Caco-2 (cell line): ENCODE results near the gene ENOSF1. TPM values are rescaled to one million over a fixed set of nuclear protein-coding genes. Genes with fewer than 3 reads are reported as not detected.

ENCODE experiments used
- BruUV-seq: library from RNA; stranded (reverse); fragments of 400-500 nt; replicated peaks from 2 replicates; lab custom pipeline; 2021; lab: Mats Ljungman, UMichigan
- CTCF ChIA-PET: fragments of 300-600 bp; sonication (Branson Sonifier 250); formaldehyde crosslinking; loops from one replicate; lab custom pipeline; 2022; ENCODE audit warnings: antibody characterized with exemption; lab: Charles Lee
- POLR2A ChIA-PET: fragments of 300-600 bp; sonication (Branson Sonifier 250); formaldehyde crosslinking; loops from one replicate; lab custom pipeline; 2022; ENCODE audit warnings: antibody characterized with exemption; lab: Charles Lee
- DNase-seq, 2 experiments: peaks; one replicate each; pipeline versions ENCODE4 v3.0.0 to v3.0.0-alpha.2; 2020 to 2022
- H3K27me3 ChIP-seq: replicated peaks from 2 replicates; pipeline ENCODE4 v1.6.0; 2011; ENCODE audit warnings: low read length; ENCODE audit not compliant: control insufficient read depth, insufficient read depth
- H3K36me3 ChIP-seq: 2 replicates; pipeline ENCODE4 v1.5.1; 2011; ENCODE audit warnings: low read length; ENCODE audit not compliant: control insufficient read depth, insufficient read depth
- H3K4me1 ChIP-seq: fragments of 250-450 bp; sonication (Bioruptor Pico); 2 replicates; pipeline ENCODE4 v1.5.1; 2020; ENCODE audit warnings: mild to moderate bottlenecking
- H3K4me3 ChIP-seq: 2 replicates; pipeline ENCODE4 v1.5.1; 2011; ENCODE audit warnings: low read depth, mild to moderate bottlenecking, control low read depth, low read length
- H3K9me3 ChIP-seq: fragments of 250-450 bp; sonication (Bioruptor Pico); 2 replicates; pipeline ENCODE4 v1.5.1; 2020; ENCODE audit warnings: mild to moderate bottlenecking, moderate library complexity
- H3K27ac Mint-ChIP-seq: one replicate; pipeline ENCODE4 v1.8.0; 2022; ENCODE audit warnings: mixed read lengths; ENCODE audit not compliant: unreplicated experiment
- H3K27me3 Mint-ChIP-seq: one replicate; pipeline ENCODE4 v1.8.0; 2022; ENCODE audit warnings: mixed read lengths; ENCODE audit not compliant: insufficient read depth, unreplicated experiment
- H3K36me3 Mint-ChIP-seq: one replicate; pipeline ENCODE4 v1.8.0; 2022; ENCODE audit warnings: mild to moderate bottlenecking, mixed read lengths; ENCODE audit not compliant: insufficient read depth, unreplicated experiment
- H3K4me1 Mint-ChIP-seq: one replicate; pipeline ENCODE4 v1.8.0; 2022; ENCODE audit warnings: low read depth, mixed read lengths; ENCODE audit not compliant: unreplicated experiment
- H3K4me3 Mint-ChIP-seq: one replicate; pipeline ENCODE4 v1.8.0; 2022; ENCODE audit warnings: mild to moderate bottlenecking, moderate library complexity, mixed read lengths; ENCODE audit not compliant: unreplicated experiment
- H3K9me3 Mint-ChIP-seq: one replicate; pipeline ENCODE4 v1.8.0; 2022; ENCODE audit warnings: mixed read lengths; ENCODE audit not compliant: unreplicated experiment
- intact Hi-C: fragments of 100-400 bp; cut with micrococcal nuclease; formaldehyde crosslinking; loops from one replicate; pipeline ENCODE4 v1.10.0; 2022; ENCODE audit not compliant: unreplicated experiment
- total RNA-seq: library from RNA; stranded (reverse); gene quantifications from 2 replicates; pipeline ENCODE4 v1.2.3, GENCODE V29; 2022
- TF ChIP-seq, protein P1 (sequence below), 2 experiments: fragments of 200-600 bp in 1 of 2; IDR thresholded peaks; 1 replicate in 1 of 2; 2 replicates in 1 of 2; pipeline versions ENCODE4 v1.5.1 to v1.8.0; 2011 to 2022; ENCODE audit warnings: antibody characterized with exemption in 1 of 2, control low read depth in 1 of 2, inconsistent platforms in 1 of 2, low read depth in 1 of 2, low read length in 1 of 2, mild to moderate bottlenecking in 1 of 2, moderate library complexity in 1 of 2; ENCODE audit not compliant: insufficient read depth in 1 of 2, severe bottlenecking in 1 of 2, unreplicated experiment in 1 of 2

The ENOSF1 gene
- total RNA-seq, 1 experiment from 2014 or later = 114 TPM

GRCh38 chr18:697012-697411 is 15.4 kb downstream of the ENOSF1 start:
- intact Hi-C loops = no loop called here
- no peaks in the 10 kb centered on the region for H3K9me3 Mint-ChIP-seq
- CTCF ChIA-PET = no interaction called here
- H3K4me1 Mint-ChIP-seq = no peaks in the 10 kb centered on the region
- Histone ChIP-seq H3K9me3 (no peaks in the 10 kb centered on the region), H3K36me3 (no peaks in the 10 kb centered on the region), H3K27me3 (no peaks in the 10 kb centered on the region), H3K4me1 (no peaks in the 10 kb centered on the region), H3K4me3 (no peak overlapping the region)
- POLR2A ChIA-PET = no interaction called here
- no TSS peak for BruUV-seq
- no peak overlapping the region for H3K4me3 Mint-ChIP-seq
- TF ChIP-seq, protein P1, sequence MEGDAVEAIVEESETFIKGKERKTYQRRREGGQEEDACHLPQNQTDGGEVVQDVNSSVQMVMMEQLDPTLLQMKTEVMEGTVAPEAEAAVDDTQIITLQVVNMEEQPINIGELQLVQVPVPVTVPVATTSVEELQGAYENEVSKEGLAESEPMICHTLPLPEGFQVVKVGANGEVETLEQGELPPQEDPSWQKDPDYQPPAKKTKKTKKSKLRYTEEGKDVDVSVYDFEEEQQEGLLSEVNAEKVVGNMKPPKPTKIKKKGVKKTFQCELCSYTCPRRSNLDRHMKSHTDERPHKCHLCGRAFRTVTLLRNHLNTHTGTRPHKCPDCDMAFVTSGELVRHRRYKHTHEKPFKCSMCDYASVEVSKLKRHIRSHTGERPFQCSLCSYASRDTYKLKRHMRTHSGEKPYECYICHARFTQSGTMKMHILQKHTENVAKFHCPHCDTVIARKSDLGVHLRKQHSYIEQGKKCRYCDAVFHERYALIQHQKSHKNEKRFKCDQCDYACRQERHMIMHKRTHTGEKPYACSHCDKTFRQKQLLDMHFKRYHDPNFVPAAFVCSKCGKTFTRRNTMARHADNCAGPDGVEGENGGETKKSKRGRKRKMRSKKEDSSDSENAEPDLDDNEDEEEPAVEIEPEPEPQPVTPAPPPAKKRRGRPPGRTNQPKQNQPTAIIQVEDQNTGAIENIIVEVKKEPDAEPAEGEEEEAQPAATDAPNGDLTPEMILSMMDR (IDR thresholded peaks at IDR 0.05; ENCODE audit: insufficient read depth in 1 of 2, low read depth in 1 of 2, low read length in 1 of 2, severe bottlenecking in 1 of 2, unreplicated experiment in 1 of 2) = no peak
- peaks cover 78% of the 10 kb centered on the region for H3K36me3 Mint-ChIP-seq
- no peak overlapping the region for H3K27ac Mint-ChIP-seq
- no peaks in the 10 kb centered on the region for H3K27me3 Mint-ChIP-seq
- DNase-seq = no peak

- Histone ChIP-seq H3K4me3 (no peak overlapping the region), H3K27me3 (no peaks in the 10 kb centered on the region), H3K9me3 (no peaks in the 10 kb centered on the region), H3K4me1 (no peaks in the 10 kb centered on the region), H3K36me3 (peaks cover 1% of the 10 kb centered on the region; the same call in 1 of the 2 replicates)
- Mint-ChIP-seq H3K4me1 (no peaks in the 10 kb centered on the region), H3K27me3 (no peaks in the 10 kb centered on the region), H3K27ac (no peak overlapping the region), H3K9me3 (no peaks in the 10 kb centered on the region), H3K4me3 (no peak overlapping the region), H3K36me3 (peaks cover 70% of the 10 kb centered on the region)
- ChIA-PET POLR2A (no interaction called here), CTCF (no interaction called here)
- DNase-seq = no peak
- no TSS peak for BruUV-seq
- intact Hi-C loops = no loop called here
- TF ChIP-seq, protein P1 (IDR thresholded peaks at IDR 0.05; ENCODE audit: insufficient read depth in 1 of 2, low read depth in 1 of 2, low read length in 1 of 2, severe bottlenecking in 1 of 2, unreplicated experiment in 1 of 2) = no peak
Observed at GRCh38 chr18:693466-694187, 18.8 kb downstream of the ENOSF1 start.

DNA sequence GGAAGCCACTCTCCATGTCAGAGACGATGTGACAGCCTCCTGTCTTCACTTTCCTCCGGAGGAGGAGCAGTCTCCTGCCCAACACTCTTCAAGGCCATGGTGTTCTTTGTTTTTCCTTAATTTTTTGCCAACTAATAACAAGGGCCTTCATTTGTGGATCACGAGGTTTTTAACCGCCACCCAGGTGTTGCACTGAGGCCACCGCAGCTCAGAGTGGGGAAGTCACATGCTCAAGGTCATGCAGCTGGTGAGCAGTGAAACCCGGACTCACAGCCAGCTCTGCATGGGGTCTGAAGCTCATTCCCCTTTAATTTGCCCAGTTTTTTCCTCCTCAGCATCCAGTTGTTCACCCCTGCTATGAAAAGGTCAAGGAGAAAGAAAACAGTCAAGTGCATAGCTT is 19.6 kb downstream of the ENOSF1 start:
- no peaks in the 10 kb centered on the region for H3K4me1 ChIP-seq
- no peak overlapping the region for H3K4me3 Mint-ChIP-seq
- intact Hi-C loops = no loop called here
- TF ChIP-seq, protein P1 (IDR thresholded peaks at IDR 0.05; ENCODE audit: insufficient read depth in 1 of 2, low read depth in 1 of 2, low read length in 1 of 2, severe bottlenecking in 1 of 2, unreplicated experiment in 1 of 2) = no peak
- H3K27me3 Mint-ChIP-seq = no peaks in the 10 kb centered on the region
- CTCF ChIA-PET = no interaction called here
- TSS peak; percentile 12 for BruUV-seq
- peaks cover 65% of the 10 kb centered on the region for H3K36me3 Mint-ChIP-seq
- no peaks in the 10 kb centered on the region for H3K9me3 ChIP-seq
- no peak overlapping the region for H3K27ac Mint-ChIP-seq
- no peaks in the 10 kb centered on the region for H3K4me1 Mint-ChIP-seq
- peaks cover 1% of the 10 kb centered on the region; the same call in 1 of the 2 replicates for H3K36me3 ChIP-seq
- H3K4me3 ChIP-seq = no peak overlapping the region
- no peak for DNase-seq
- H3K27me3 ChIP-seq = no peaks in the 10 kb centered on the region
- POLR2A ChIA-PET = no interaction called here
- no peaks in the 10 kb centered on the region for H3K9me3 Mint-ChIP-seq
